Calu3 (cell line): ENCODE measurements around the gene GABRB3. TPM values are rescaled to one million over a fixed set of nuclear protein-coding genes. Genes with fewer than 3 reads are reported as not detected.

ENCODE experiments used
- BruUV-seq: library from RNA; stranded (reverse); fragments of 400-500 nt; replicated peaks from 2 replicates; lab custom pipeline; 2021; lab: Mats Ljungman, UMichigan
- CTCF ChIA-PET: fragments of 300-600 bp; sonication (Branson Sonifier 250); formaldehyde crosslinking; loops from one replicate; lab custom pipeline; 2022; ENCODE audit warnings: antibody characterized with exemption; lab: Charles Lee
- DNase-seq: peaks from one replicate; pipeline ENCODE4 v3.0.0; 2022
- H3K27ac Mint-ChIP-seq: one replicate; pipeline ENCODE4 v1.8.0; 2022; ENCODE audit warnings: mixed read lengths; ENCODE audit not compliant: unreplicated experiment
- H3K27me3 Mint-ChIP-seq: one replicate; pipeline ENCODE4 v1.8.0; 2022; ENCODE audit warnings: mixed read lengths; ENCODE audit not compliant: unreplicated experiment
- H3K36me3 Mint-ChIP-seq: one replicate; pipeline ENCODE4 v1.8.0; 2022; ENCODE audit warnings: mild to moderate bottlenecking, moderate library complexity, mixed read lengths; ENCODE audit not compliant: insufficient read depth, unreplicated experiment
- H3K4me1 Mint-ChIP-seq: one replicate; pipeline ENCODE4 v1.8.0; 2022; ENCODE audit warnings: mild to moderate bottlenecking, low read depth, mixed read lengths; ENCODE audit not compliant: unreplicated experiment
- H3K4me3 Mint-ChIP-seq: one replicate; pipeline ENCODE4 v1.8.0; 2022; ENCODE audit warnings: mild to moderate bottlenecking, low read depth, moderate library complexity, mixed read lengths; ENCODE audit not compliant: unreplicated experiment
- H3K9me3 Mint-ChIP-seq: one replicate; pipeline ENCODE4 v1.8.0; 2022; ENCODE audit warnings: low read depth, mixed read lengths; ENCODE audit not compliant: unreplicated experiment
- CTCF ChIP-seq: fragments of 200-600 bp; IDR thresholded peaks from one replicate; pipeline ENCODE4 v1.8.0; 2022; ENCODE audit warnings: antibody characterized with exemption; ENCODE audit not compliant: unreplicated experiment
- intact Hi-C: fragments of 100-400 bp; cut with micrococcal nuclease; formaldehyde crosslinking; loops from one replicate; pipeline ENCODE4 v1.10.0; 2022; ENCODE audit not compliant: unreplicated experiment
- total RNA-seq: library from RNA; stranded (reverse); gene quantifications from 2 replicates; pipeline ENCODE4 v1.2.3, GENCODE V29; 2022

GABRB3 gene
- total RNA-seq, 1 experiment from 2014 or later: not detected

- Mint-ChIP-seq H3K27me3 (no peaks in the 10 kb centered on the region), H3K27ac (no peak overlapping the region), H3K36me3 (no peaks in the 10 kb centered on the region), H3K4me1 (no peaks in the 10 kb centered on the region), H3K9me3 (no peaks in the 10 kb centered on the region), H3K4me3 (no peak overlapping the region)
- CTCF ChIA-PET: no interaction called here
- DNase-seq: no peak
- intact Hi-C loops: no loop called here
- BruUV-seq: no TSS peak
- no peak for TF ChIP-seq CTCF
Measured at GRCh38 chr15:26537663-26538062, 235.2 kb downstream of the GABRB3 start.

GRCh38 chr15:26531489-26531888, 241.4 kb downstream of the GABRB3 start:
- no peak for TF ChIP-seq CTCF
- H3K27ac Mint-ChIP-seq: no peak overlapping the region
- DNase-seq: no peak
- H3K27me3 Mint-ChIP-seq: no peaks in the 10 kb centered on the region
- H3K4me1 Mint-ChIP-seq: no peaks in the 10 kb centered on the region
- no peak overlapping the region for H3K4me3 Mint-ChIP-seq
- intact Hi-C loops: no loop called here
- H3K9me3 Mint-ChIP-seq: no peaks in the 10 kb centered on the region
- H3K36me3 Mint-ChIP-seq: no peaks in the 10 kb centered on the region
- CTCF ChIA-PET: no interaction called here
- no TSS peak for BruUV-seq

- DNase-seq: no peak
- intact Hi-C loops: no loop called here
- CTCF ChIA-PET: no interaction called here
- no peaks in the 10 kb centered on the region for H3K4me1 Mint-ChIP-seq
- TF ChIP-seq CTCF: no peak
- no TSS peak for BruUV-seq
- H3K27me3 Mint-ChIP-seq: no peaks in the 10 kb centered on the region
- no peaks in the 10 kb centered on the region for H3K36me3 Mint-ChIP-seq
- no peaks in the 10 kb centered on the region for H3K9me3 Mint-ChIP-seq
- H3K4me3 Mint-ChIP-seq: no peak overlapping the region
- H3K27ac Mint-ChIP-seq: no peak overlapping the region
Measured at GRCh38 chr15:26525096-26525495, 247.8 kb downstream of the GABRB3 start.

GRCh38 chr15:26521691-26522198, 251.1 kb downstream of the GABRB3 start:
- BruUV-seq: no TSS peak
- intact Hi-C loops: no loop called here
- Mint-ChIP-seq H3K27ac (no peak overlapping the region), H3K27me3 (no peaks in the 10 kb centered on the region), H3K9me3 (no peaks in the 10 kb centered on the region), H3K36me3 (no peaks in the 10 kb centered on the region), H3K4me1 (no peaks in the 10 kb centered on the region), H3K4me3 (no peak overlapping the region)
- no peak for TF ChIP-seq CTCF
- DNase-seq: no peak
- CTCF ChIA-PET: no interaction called here
